K562 (cell line): Measurements from ENCODE around the gene MBD1. TPM values are rescaled to one million over a fixed set of nuclear protein-coding genes. Genes with fewer than 3 reads are reported as not detected.

ENCODE experiments used
- ATF6 ChIP-seq: sonication (generic); formaldehyde crosslinking; IDR thresholded peaks from 2 replicates; pipeline ENCODE4 v1.4.0; 2020; ENCODE audit warnings: mild to moderate bottlenecking, missing genetic modification reagents
- CBX5 ChIP-seq: IDR thresholded peaks from 2 replicates; pipeline ENCODE4 v1.6.1; 2014; ENCODE audit warnings: low read depth, borderline replicate concordance
- CREB5 ChIP-seq: fragments of 250-450 bp; sonication (Bioruptor Pico); IDR thresholded peaks from 2 replicates; pipeline ENCODE4 v1.5.0; 2020; ENCODE audit warnings: mild to moderate bottlenecking
- E2F6 ChIP-seq, 2 experiments: IDR thresholded peaks; 2 replicates each; pipeline ENCODE4 v1.6.1; 2011; ENCODE audit warnings: borderline replicate concordance in 1 of 2, control low read depth in 1 of 2, low read depth in 1 of 2, low read length in 1 of 2, mild to moderate bottlenecking in 1 of 2, mixed read lengths in 1 of 2, moderate library complexity in 1 of 2; ENCODE audit not compliant: insufficient read depth in 1 of 2, insufficient read length in 1 of 2, poor library complexity in 1 of 2, severe bottlenecking in 1 of 2; ENCODE audit errors: extremely low read depth in 1 of 2
- NFXL1 ChIP-seq: fragments of 450-650 bp; formaldehyde crosslinking; IDR thresholded peaks from 2 replicates; pipeline ENCODE4 v1.4.0; 2021; ENCODE audit warnings: mild to moderate bottlenecking
- NKRF ChIP-seq: fragments of 450-650 bp; IDR thresholded peaks from 2 replicates; pipeline ENCODE4 v1.6.1; 2016; ENCODE audit warnings: borderline replicate concordance
- NR3C1 ChIP-seq: sonication (generic); formaldehyde crosslinking; IDR thresholded peaks from 2 replicates; pipeline ENCODE4 v1.8.1; 2022; ENCODE audit warnings: missing genetic modification reagents
- ZBTB2 ChIP-seq: fragments of 450-650 bp; IDR thresholded peaks from 2 replicates; pipeline ENCODE4 v1.6.1; 2016; ENCODE audit warnings: antibody characterized with exemption
- ZBTB26 ChIP-seq: fragments of 450-650 bp; formaldehyde crosslinking; IDR thresholded peaks from 2 replicates; pipeline ENCODE4 v1.4.0; 2022; ENCODE audit warnings: missing genetic modification characterization
- ZHX1 ChIP-seq: fragments of 150-350 bp; conservative IDR thresholded peaks from 2 replicates; pipeline ENCODE4 v1.6.1; 2014; ENCODE audit warnings: low read length
- ZNF436 ChIP-seq: fragments of 250-450, 450-650 bp; sonication (Bioruptor Pico); formaldehyde crosslinking; IDR thresholded peaks from 2 replicates; pipeline ENCODE4 v1.7.0; 2020; ENCODE audit warnings: mild to moderate bottlenecking
- ZNF696 ChIP-seq: fragments of 250-450 bp; sonication (Bioruptor Pico); conservative IDR thresholded peaks from 2 replicates; pipeline ENCODE4 v1.4.0; 2020; ENCODE audit warnings: mild to moderate bottlenecking, moderate library complexity
- polyA plus RNA-seq, 8 experiments: library from polyadenylated mRNA; depleted of rRNA in 4 of 8; stranded (reverse) in 5 of 8; unstranded in 3 of 8; fragments of >200 nt; fragmentation: Nextera tagmentation in 2 of 8; fragmentation: Illumina TruSeq in 1 of 8; extraction: Ambion mirVana in 2 of 8; extraction: Trizol in 1 of 8; gene quantifications; 2 replicates each; pipeline versions ENCODE4 v1.2.1 to v1.2.3, GENCODE V29; 2011 to 2014; ENCODE audit warnings: inconsistent platforms in 1 of 8, missing spikeins in 1 of 8
- total RNA-seq, 7 experiments: library from RNA; depleted of rRNA in 6 of 7; stranded (reverse); fragments of >200 nt in 6 of 7; fragmentation: Illumina TruSeq in 2 of 7; extraction: Trizol in 2 of 7; gene quantifications; 2 replicates each; pipeline versions ENCODE4 v1.2.1 to v1.2.3, GENCODE V29; 2011 to 2021; ENCODE audit warnings: low replicate concordance in 1 of 7

Gene MBD1
- total and polyA plus RNA-seq, 9 of the 15 experiments (the other 6 are each of a cell fraction or from before 2014, with no cell fraction given), result 3.0 to 59.7 (median 31.7) TPM

GRCh38 chr18:50281295-50281971, at the start of gene MBD1 (continued):
- TF ChIP-seq ZBTB26 (no peak), ATF6 (CRISPR knock-in tag) (no peak; the same call in 1 of the 2 replicates), ZNF436 (CRISPR knock-in tag) (no peak), ZNF696 (CRISPR knock-in tag) (no peak), CBX5 (no peak), ZHX1 (no peak), NR3C1 (CRISPR knock-in tag) (no peak), CREB5 (CRISPR knock-in tag) (no peak), NFXL1 (CRISPR knock-in tag) (no peak), NKRF (peak; percentile 68), ZBTB2 (peak; percentile 97), E2F6 (IDR thresholded peaks at IDR 0.05; ENCODE audit: borderline replicate concordance in 1 of 2, extremely low read depth in 1 of 2, insufficient read depth in 1 of 2, insufficient read length in 1 of 2, low read depth in 1 of 2, low read length in 1 of 2, poor library complexity in 1 of 2, severe bottlenecking in 1 of 2) (peak; percentile 81 to 88)
